Muscle of back (tissue), 13 donors: ENCODE results near the gene RNF138. TPM values are rescaled to one million over a fixed set of nuclear protein-coding genes. Genes with fewer than 3 reads are reported as not detected.
"Not testable (repeated sequence)": the region's sequence is repeated elsewhere in the genome, so short reads cannot be mapped to it uniquely, and the experiment has no call there.

Experiments
- DNase-seq, 3 donors: peaks; one replicate each; pipeline versions ENCODE4 v3.0.0 to v3.0.0-alpha.2; 2013
- long read RNA-seq, 9 donors: transcript quantifications; one replicate each; lab custom pipeline, GENCODE V29; 2026
- polyA plus RNA-seq, 10 donors: library from polyadenylated mRNA; unstranded; fragments of 120-200 nt; gene quantifications; one replicate each; pipeline ENCODE4 v1.2.1, GENCODE V29; 2013; ENCODE audit not compliant: insufficient read length in 10 of 10

Gene RNF138
- polyA plus RNA-seq = 10 to 100 TPM; 19.4 to 34.2 (median 27.8) TPM
- long read RNA-seq, donor 1, partial matches to known transcripts = 0 of 1 reads
- long read RNA-seq, donor 1, other reads (novel, unspliced or antisense) = 0 of 1 reads
- long read RNA-seq, donor 2, transcript RNF138-202 (8 exons, 3,570 nt) = major isoform, 5 of 5 reads
- long read RNA-seq, donor 2, partial matches to known transcripts = 0 of 5 reads
- long read RNA-seq, donor 2, other reads (novel, unspliced or antisense) = 0 of 5 reads
- long read RNA-seq, donor 3 = 0 reads
- long read RNA-seq, donor 4, partial matches to known transcripts = 0 of 4 reads
- long read RNA-seq, donor 4, other reads (novel, unspliced or antisense) = 0 of 4 reads
- long read RNA-seq, donor 5, partial matches to known transcripts = 0 of 2 reads
- long read RNA-seq, donor 5, other reads (novel, unspliced or antisense) = 0 of 2 reads
- long read RNA-seq, donor 6, partial matches to known transcripts = 0 of 5 reads
- long read RNA-seq, donor 6, other reads (novel, unspliced or antisense) = 0 of 5 reads
- long read RNA-seq, donor 7, partial matches to known transcripts = 0 of 4 reads
- long read RNA-seq, donor 7, other reads (novel, unspliced or antisense) = 0 of 4 reads
- long read RNA-seq, donor 8, partial matches to known transcripts = 0 of 3 reads
- long read RNA-seq, donor 8, other reads (novel, unspliced or antisense) = 0 of 3 reads
- long read RNA-seq, donor 9 = 0 reads

- DNase-seq = peak; percentile 80 to 96 (median 88)
Measured at GRCh38 chr18:32091724-32092421, at the start of gene RNF138. Gene RNF138 (plus strand): TSS chr18:32091874. CDS start chr18:32092777, 903 bp downstream.

GRCh38 chr18:32042337-32042736 is 49.3 kb upstream of the RNF138 start:
- peak in 1 of 3 donors; percentile 8 for DNase-seq

- DNase-seq = peak; percentile 21 to 59 (median 36)
Measured at GRCh38 chr18:32048507-32049091, 43.1 kb upstream of the RNF138 start.

- no peak for DNase-seq
Measured at GRCh38 chr18:32049393-32050171, 42.1 kb upstream of the RNF138 start.

- no peak for DNase-seq
Measured at GRCh38 chr18:32056613-32057358, 34.9 kb upstream of the RNF138 start.

GRCh38 chr18:32057624-32058165 is 34.0 kb upstream of the RNF138 start:
- DNase-seq = no peak

GRCh38 chr18:32060026-32060425 is 31.6 kb upstream of the RNF138 start:
- DNase-seq = no peak

- DNase-seq = no peak
Measured at GRCh38 chr18:32067375-32068167, 24.1 kb upstream of the RNF138 start.

GRCh38 chr18:32072321-32072720 is 19.4 kb upstream of the RNF138 start:
- no peak for DNase-seq

- DNase-seq = no peak
Measured at GRCh38 chr18:32074206-32074605, 17.5 kb upstream of the RNF138 start.

GRCh38 chr18:32078845-32079244 is 12.8 kb upstream of the RNF138 start:
- no peak for DNase-seq

GRCh38 chr18:32081881-32082280 is 9.8 kb upstream of the RNF138 start:
- DNase-seq = no peak

- DNase-seq = no peak
Measured at GRCh38 chr18:32083781-32084180, 7.9 kb upstream of the RNF138 start.

- DNase-seq = peak in 1 of 3 donors; percentile 7
Measured at GRCh38 chr18:32086881-32087280, 4.8 kb upstream of the RNF138 start.

- DNase-seq = not testable (repeated sequence)
Measured at GRCh38 chr18:32090831-32091230, 843 bp upstream of the RNF138 start.

- no peak for DNase-seq
Measured at GRCh38 chr18:32091325-32091723, 350 bp upstream of the RNF138 start.

- DNase-seq = peak; percentile 98 to 99 (median 99)
Measured at GRCh38 chr18:32092422-32093101, 888 bp downstream of the RNF138 start.

GRCh38 chr18:32093102-32093511 is 1.4 kb downstream of the RNF138 start:
- peak; percentile 42 to 86 (median 67) for DNase-seq

- no peak for DNase-seq
Measured at GRCh38 chr18:32093523-32093922, 1.8 kb downstream of the RNF138 start.
